ENCODE results near the gene ABCC4. TPM values are rescaled to one million over a fixed set of nuclear protein-coding genes. Genes with fewer than 3 reads are reported as not detected.

The ABCC4 gene
- total and polyA plus RNA-seq, 2 experiments from 2014 or later, result 4.3 to 12.2 TPM

DNA sequence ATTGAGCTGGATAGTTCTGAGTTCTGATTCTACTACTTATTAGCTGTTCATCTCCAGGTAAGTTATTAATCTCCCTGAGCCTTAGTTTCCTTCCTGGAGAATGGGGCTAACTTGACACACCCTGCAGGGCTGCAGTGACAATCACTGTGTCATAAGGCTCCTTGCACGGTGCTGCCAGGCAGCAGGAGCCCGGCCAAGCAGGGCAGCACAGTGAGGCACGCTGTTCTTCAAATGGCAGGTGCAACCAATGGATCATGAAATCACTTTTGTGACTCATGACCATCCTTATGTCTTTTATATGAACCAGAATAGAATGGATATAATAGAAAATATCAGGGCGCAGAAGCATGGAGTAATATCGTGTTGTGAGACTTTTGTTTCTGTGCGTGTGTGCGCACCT, 242.6 kb downstream of the ABCC4 start:
- Histone ChIP-seq H3K27ac (ENCODE audit: low read depth) (peak overlapping the region; percentile 5; the same call in 1 of the 2 replicates), H2AFZ (no peak overlapping the region), H3K4me3 (no peak overlapping the region), H3K36me3 (ENCODE audit: insufficient read depth) (no peaks in the 10 kb centered on the region), H3K9me2 (ENCODE audit: insufficient read depth) (peaks cover 5% of the 10 kb centered on the region; the same call in 1 of the 2 replicates), H3K79me2 (replicated peaks; ENCODE audit: insufficient read depth) (no peaks in the 10 kb centered on the region), H4K20me1 (replicated peaks; ENCODE audit: insufficient read depth) (no peaks in the 10 kb centered on the region), H3K27me3 (ENCODE audit: insufficient read depth) (no peaks in the 10 kb centered on the region), H3F3A (replicated peaks; ENCODE audit: low read depth) (no peaks in the 10 kb centered on the region), H3K4me1 (ENCODE audit: insufficient read depth) (peaks cover 6% of the 10 kb centered on the region; the same call in 1 of the 2 replicates), H3K4me2 (no peak overlapping the region)
- Mint-ChIP-seq H3K4me3 (no peak overlapping the region), H3K9me3 (no peaks in the 10 kb centered on the region), H3K36me3 (ENCODE audit: low read depth) (no peaks in the 10 kb centered on the region), H3K27ac (no peak overlapping the region), H3K27me3 (ENCODE audit: insufficient read depth, low read depth, poor library complexity) (no peaks in the 10 kb centered on the region), H3K4me1 (peaks cover 13% of the 10 kb centered on the region)
- DNase-seq (ENCODE audit: low spot score) (no peak), ATAC-seq (no peak)
- TF ChIP-seq STAT1 (IDR thresholded peaks at IDR 0.05; ENCODE audit: unreplicated experiment) (no peak), CREB1 (CRISPR knock-in tag; IDR thresholded peaks at IDR 0.05; ENCODE audit: low read depth) (no peak), ZNF114 (CRISPR knock-in tag; IDR thresholded peaks at IDR 0.05) (no peak), EZH2 (IDR thresholded peaks at IDR 0.05; ENCODE audit: low read depth, unreplicated experiment) (no peak), EZH2phosphoT487 (IDR thresholded peaks at IDR 0.05; ENCODE audit: unreplicated experiment) (no peak), ZNF331 (CRISPR knock-in tag; IDR thresholded peaks at IDR 0.05; ENCODE audit: low read depth) (no peak), NANOG (IDR thresholded peaks at IDR 0.05; ENCODE audit: borderline replicate concordance) (no peak), POLR2AphosphoS5 (IDR thresholded peaks at IDR 0.05; ENCODE audit: low read depth) (no peak), JUNB (IDR thresholded peaks at IDR 0.05; ENCODE audit: unreplicated experiment) (no peak)
- TF ChIP-seq, protein P1, sequence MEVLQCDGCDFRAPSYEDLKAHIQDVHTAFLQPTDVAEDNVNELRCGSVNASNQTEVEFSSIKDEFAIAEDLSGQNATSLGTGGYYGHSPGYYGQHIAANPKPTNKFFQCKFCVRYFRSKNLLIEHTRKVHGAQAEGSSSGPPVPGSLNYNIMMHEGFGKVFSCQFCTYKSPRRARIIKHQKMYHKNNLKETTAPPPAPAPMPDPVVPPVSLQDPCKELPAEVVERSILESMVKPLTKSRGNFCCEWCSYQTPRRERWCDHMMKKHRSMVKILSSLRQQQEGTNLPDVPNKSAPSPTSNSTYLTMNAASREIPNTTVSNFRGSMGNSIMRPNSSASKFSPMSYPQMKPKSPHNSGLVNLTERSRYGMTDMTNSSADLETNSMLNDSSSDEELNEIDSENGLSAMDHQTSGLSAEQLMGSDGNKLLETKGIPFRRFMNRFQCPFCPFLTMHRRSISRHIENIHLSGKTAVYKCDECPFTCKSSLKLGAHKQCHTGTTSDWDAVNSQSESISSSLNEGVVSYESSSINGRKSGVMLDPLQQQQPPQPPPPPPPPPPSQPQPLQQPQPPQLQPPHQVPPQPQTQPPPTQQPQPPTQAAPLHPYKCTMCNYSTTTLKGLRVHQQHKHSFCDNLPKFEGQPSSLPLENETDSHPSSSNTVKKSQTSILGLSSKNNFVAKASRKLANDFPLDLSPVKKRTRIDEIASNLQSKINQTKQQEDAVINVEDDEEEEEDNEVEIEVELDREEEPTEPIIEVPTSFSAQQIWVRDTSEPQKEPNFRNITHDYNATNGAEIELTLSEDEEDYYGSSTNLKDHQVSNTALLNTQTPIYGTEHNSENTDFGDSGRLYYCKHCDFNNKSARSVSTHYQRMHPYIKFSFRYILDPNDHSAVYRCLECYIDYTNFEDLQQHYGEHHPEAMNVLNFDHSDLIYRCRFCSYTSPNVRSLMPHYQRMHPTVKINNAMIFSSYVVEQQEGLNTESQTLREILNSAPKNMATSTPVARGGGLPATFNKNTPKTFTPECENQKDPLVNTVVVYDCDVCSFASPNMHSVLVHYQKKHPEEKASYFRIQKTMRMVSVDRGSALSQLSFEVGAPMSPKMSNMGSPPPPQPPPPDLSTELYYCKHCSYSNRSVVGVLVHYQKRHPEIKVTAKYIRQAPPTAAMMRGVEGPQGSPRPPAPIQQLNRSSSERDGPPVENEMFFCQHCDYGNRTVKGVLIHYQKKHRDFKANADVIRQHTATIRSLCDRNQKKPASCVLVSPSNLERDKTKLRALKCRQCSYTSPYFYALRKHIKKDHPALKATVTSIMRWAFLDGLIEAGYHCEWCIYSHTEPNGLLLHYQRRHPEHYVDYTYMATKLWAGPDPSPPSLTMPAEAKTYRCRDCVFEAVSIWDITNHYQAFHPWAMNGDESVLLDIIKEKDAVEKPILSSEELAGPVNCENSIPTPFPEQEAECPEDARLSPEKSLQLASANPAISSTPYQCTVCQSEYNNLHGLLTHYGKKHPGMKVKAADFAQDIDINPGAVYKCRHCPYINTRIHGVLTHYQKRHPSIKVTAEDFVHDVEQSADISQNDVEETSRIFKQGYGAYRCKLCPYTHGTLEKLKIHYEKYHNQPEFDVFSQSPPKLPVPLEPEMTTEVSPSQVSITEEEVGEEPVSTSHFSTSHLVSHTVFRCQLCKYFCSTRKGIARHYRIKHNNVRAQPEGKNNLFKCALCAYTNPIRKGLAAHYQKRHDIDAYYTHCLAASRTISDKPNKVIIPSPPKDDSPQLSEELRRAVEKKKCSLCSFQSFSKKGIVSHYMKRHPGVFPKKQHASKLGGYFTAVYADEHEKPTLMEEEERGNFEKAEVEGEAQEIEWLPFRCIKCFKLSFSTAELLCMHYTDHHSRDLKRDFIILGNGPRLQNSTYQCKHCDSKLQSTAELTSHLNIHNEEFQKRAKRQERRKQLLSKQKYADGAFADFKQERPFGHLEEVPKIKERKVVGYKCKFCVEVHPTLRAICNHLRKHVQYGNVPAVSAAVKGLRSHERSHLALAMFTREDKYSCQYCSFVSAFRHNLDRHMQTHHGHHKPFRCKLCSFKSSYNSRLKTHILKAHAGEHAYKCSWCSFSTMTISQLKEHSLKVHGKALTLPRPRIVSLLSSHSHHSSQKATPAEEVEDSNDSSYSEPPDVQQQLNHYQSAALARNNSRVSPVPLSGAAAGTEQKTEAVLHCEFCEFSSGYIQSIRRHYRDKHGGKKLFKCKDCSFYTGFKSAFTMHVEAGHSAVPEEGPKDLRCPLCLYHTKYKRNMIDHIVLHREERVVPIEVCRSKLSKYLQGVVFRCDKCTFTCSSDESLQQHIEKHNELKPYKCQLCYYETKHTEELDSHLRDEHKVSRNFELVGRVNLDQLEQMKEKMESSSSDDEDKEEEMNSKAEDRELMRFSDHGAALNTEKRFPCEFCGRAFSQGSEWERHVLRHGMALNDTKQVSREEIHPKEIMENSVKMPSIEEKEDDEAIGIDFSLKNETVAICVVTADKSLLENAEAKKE (CRISPR knock-in tag; IDR thresholded peaks at IDR 0.05), result no peak
- TF ChIP-seq, protein P2, sequence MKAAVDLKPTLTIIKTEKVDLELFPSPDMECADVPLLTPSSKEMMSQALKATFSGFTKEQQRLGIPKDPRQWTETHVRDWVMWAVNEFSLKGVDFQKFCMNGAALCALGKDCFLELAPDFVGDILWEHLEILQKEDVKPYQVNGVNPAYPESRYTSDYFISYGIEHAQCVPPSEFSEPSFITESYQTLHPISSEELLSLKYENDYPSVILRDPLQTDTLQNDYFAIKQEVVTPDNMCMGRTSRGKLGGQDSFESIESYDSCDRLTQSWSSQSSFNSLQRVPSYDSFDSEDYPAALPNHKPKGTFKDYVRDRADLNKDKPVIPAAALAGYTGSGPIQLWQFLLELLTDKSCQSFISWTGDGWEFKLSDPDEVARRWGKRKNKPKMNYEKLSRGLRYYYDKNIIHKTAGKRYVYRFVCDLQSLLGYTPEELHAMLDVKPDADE (IDR thresholded peaks at IDR 0.05), result no peak
- TF ChIP-seq, protein P3, sequence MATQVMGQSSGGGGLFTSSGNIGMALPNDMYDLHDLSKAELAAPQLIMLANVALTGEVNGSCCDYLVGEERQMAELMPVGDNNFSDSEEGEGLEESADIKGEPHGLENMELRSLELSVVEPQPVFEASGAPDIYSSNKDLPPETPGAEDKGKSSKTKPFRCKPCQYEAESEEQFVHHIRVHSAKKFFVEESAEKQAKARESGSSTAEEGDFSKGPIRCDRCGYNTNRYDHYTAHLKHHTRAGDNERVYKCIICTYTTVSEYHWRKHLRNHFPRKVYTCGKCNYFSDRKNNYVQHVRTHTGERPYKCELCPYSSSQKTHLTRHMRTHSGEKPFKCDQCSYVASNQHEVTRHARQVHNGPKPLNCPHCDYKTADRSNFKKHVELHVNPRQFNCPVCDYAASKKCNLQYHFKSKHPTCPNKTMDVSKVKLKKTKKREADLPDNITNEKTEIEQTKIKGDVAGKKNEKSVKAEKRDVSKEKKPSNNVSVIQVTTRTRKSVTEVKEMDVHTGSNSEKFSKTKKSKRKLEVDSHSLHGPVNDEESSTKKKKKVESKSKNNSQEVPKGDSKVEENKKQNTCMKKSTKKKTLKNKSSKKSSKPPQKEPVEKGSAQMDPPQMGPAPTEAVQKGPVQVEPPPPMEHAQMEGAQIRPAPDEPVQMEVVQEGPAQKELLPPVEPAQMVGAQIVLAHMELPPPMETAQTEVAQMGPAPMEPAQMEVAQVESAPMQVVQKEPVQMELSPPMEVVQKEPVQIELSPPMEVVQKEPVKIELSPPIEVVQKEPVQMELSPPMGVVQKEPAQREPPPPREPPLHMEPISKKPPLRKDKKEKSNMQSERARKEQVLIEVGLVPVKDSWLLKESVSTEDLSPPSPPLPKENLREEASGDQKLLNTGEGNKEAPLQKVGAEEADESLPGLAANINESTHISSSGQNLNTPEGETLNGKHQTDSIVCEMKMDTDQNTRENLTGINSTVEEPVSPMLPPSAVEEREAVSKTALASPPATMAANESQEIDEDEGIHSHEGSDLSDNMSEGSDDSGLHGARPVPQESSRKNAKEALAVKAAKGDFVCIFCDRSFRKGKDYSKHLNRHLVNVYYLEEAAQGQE (IDR thresholded peaks at IDR 0.05; ENCODE audit: unreplicated experiment), result no peak
- TF ChIP-seq, protein P4, sequence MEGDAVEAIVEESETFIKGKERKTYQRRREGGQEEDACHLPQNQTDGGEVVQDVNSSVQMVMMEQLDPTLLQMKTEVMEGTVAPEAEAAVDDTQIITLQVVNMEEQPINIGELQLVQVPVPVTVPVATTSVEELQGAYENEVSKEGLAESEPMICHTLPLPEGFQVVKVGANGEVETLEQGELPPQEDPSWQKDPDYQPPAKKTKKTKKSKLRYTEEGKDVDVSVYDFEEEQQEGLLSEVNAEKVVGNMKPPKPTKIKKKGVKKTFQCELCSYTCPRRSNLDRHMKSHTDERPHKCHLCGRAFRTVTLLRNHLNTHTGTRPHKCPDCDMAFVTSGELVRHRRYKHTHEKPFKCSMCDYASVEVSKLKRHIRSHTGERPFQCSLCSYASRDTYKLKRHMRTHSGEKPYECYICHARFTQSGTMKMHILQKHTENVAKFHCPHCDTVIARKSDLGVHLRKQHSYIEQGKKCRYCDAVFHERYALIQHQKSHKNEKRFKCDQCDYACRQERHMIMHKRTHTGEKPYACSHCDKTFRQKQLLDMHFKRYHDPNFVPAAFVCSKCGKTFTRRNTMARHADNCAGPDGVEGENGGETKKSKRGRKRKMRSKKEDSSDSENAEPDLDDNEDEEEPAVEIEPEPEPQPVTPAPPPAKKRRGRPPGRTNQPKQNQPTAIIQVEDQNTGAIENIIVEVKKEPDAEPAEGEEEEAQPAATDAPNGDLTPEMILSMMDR (conservative IDR thresholded peaks at IDR 0.05; ENCODE audit: low read depth in 2 of 2), result no peak
